Adrenal gland (tissue), 5 donors: Measurements from ENCODE around the gene TEX30.

Experiments used
- POLR2A ChIP-seq, 2 donors: fragments of 450-650 bp; IDR thresholded peaks; one replicate each; pipeline ENCODE4 v1.6.1; 2017; ENCODE audit warnings: antibody characterized with exemption in 2 of 2, mild to moderate bottlenecking in 2 of 2, moderate library complexity in 1 of 2
- TF ChIP-seq, protein P1 (sequence below), 6 experiments: fragments of 450-650 bp in 4 of 6; fragments of 200-600 bp in 2 of 6; sonication (generic) in 1 of 6; IDR thresholded peaks; 1 replicate in 5 of 6; 2 replicates in 1 of 6; pipeline versions ENCODE4 v1.5.1 to v1.8.0; 2016 to 2021; ENCODE audit warnings: antibody characterized with exemption in 6 of 6, mild to moderate bottlenecking in 2 of 6, moderate library complexity in 1 of 6
- donor health status: DM: no; HTN: no; CAD: no.

DNA sequence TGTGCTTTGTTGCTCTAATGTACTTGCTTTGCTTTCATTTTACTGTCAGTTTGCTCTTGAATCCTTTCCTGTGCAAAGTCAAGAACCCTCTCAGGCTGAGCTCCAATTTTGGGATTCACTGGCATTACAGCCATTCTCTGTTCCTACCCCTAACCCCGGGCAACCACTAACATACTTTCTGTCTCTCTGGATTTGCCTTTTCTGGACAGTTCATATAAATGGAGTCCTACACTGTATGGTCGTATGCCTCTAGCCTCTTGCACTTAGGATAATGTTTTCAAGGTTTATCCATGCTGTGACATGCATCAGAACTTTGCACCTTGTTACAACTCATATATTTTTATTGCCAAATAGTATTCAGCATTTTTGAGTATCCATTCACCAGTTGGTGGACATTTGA is 2.7 kb upstream of the TEX30 start:
- TF ChIP-seq, protein P1, sequence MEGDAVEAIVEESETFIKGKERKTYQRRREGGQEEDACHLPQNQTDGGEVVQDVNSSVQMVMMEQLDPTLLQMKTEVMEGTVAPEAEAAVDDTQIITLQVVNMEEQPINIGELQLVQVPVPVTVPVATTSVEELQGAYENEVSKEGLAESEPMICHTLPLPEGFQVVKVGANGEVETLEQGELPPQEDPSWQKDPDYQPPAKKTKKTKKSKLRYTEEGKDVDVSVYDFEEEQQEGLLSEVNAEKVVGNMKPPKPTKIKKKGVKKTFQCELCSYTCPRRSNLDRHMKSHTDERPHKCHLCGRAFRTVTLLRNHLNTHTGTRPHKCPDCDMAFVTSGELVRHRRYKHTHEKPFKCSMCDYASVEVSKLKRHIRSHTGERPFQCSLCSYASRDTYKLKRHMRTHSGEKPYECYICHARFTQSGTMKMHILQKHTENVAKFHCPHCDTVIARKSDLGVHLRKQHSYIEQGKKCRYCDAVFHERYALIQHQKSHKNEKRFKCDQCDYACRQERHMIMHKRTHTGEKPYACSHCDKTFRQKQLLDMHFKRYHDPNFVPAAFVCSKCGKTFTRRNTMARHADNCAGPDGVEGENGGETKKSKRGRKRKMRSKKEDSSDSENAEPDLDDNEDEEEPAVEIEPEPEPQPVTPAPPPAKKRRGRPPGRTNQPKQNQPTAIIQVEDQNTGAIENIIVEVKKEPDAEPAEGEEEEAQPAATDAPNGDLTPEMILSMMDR (IDR thresholded peaks at IDR 0.05) = no peak
- no peak for TF ChIP-seq POLR2A (IDR thresholded peaks at IDR 0.05)
